ENCODE data around the gene VASP.
A peak's percentile ranks its signal among the peaks of the same experiment; 100 is the strongest.

The VASP gene

DNA sequence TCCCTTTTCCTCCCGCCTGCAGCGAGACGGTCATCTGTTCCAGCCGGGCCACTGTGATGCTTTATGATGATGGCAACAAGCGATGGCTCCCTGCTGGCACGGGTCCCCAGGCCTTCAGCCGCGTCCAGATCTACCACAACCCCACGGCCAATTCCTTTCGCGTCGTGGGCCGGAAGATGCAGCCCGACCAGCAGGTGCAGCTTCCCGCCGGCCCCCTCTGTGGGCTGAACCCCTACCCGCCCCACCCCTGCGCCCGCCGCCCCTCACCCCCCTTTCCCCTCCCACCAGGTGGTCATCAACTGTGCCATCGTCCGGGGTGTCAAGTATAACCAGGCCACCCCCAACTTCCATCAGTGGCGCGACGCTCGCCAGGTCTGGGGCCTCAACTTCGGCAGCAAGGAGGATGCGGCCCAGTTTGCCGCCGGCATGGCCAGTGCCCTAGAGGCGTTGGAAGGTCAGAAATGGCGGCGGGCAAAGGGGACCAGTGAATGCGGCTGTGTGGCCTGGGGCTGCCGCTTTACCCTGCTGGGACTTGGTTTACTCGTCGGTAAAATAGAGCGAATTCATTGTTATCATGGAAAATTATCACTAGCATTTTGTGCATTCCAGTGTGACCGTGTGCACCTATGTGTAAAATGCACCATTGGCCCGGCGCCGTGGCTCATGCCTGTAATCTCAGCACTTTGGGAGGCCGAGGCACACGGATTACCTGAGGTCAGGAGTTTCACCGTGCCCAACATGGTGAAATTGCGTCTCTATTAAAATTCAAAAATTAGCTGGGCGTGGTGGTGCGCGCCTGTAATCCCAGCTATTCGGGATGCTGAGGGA lies 10.6 kb downstream of the VASP start:
- TF ChIP-seq, protein P1, sequence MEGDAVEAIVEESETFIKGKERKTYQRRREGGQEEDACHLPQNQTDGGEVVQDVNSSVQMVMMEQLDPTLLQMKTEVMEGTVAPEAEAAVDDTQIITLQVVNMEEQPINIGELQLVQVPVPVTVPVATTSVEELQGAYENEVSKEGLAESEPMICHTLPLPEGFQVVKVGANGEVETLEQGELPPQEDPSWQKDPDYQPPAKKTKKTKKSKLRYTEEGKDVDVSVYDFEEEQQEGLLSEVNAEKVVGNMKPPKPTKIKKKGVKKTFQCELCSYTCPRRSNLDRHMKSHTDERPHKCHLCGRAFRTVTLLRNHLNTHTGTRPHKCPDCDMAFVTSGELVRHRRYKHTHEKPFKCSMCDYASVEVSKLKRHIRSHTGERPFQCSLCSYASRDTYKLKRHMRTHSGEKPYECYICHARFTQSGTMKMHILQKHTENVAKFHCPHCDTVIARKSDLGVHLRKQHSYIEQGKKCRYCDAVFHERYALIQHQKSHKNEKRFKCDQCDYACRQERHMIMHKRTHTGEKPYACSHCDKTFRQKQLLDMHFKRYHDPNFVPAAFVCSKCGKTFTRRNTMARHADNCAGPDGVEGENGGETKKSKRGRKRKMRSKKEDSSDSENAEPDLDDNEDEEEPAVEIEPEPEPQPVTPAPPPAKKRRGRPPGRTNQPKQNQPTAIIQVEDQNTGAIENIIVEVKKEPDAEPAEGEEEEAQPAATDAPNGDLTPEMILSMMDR (IDR thresholded peaks at IDR 0.05; ENCODE audit: low read depth, low read length) = no peak
- no peak overlapping the region for H3K4me3 ChIP-seq (ENCODE audit: low read depth, low read length)

DNA sequence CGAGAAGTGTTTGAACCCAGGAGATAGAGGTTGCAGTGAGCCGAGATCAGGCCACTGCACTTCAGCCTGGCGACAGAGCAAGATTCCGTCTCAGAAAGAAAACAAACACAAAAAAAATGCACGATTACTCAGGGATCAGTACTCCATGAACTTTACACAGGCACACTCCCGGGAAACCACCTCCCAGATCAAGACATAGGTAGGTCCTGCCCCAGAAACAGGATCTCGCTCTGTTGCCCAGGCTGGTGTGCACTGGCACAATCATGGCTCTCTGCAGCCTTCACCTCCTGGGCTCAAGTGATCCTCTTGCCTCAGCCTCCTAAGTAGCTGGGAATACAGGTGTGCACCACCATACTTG lies 11.2 kb downstream of the VASP start:
- H3K4me3 ChIP-seq (ENCODE audit: low read depth, low read length) = no peak overlapping the region
- TF ChIP-seq, protein P1 (IDR thresholded peaks at IDR 0.05; ENCODE audit: low read depth, low read length) = no peak

DNA sequence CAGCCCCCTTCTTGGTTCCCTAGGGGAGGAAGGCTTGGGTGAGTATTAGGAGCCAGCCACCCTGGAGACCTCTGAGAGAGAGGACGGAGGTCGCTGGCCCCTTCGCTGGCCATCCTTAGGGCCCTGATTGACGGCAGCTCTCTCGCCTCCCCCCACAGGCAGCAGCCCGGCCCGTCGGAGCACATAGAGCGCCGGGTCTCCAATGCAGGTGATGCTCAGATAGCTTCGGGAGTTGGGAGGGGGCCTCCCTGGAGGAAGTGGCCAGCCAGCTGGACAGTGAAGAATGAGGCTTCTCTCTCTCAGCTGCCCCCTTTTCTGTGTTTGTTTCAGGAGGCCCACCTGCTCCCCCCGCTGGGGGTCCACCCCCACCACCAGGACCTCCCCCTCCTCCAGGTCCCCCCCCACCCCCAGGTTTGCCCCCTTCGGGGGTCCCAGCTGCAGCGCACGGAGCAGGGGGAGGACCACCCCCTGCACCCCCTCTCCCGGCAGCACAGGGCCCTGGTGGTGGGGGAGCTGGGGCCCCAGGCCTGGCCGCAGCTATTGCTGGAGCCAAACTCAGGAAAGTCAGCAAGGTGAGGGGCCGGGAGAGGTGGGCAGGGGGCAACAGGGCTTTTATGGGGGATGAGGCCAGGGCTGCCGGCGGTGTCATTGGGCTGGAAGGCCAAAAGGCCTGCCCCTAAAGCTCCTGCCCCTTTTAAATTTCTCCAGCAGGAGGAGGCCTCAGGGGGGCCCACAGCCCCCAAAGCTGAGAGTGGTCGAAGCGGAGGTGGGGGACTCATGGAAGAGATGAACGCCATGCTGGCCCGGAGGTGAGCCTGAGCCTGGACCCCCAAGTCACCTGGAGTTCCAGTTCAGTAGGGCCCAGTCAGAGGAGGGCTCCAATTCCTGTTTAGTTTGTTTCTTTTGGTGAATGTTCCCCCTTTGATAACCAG lies 15.0 kb downstream of the VASP start:
- TF ChIP-seq, protein P1 (IDR thresholded peaks at IDR 0.05; ENCODE audit: low read depth, low read length) = no peak
- no peak overlapping the region for H3K4me3 ChIP-seq (ENCODE audit: low read depth, low read length)

DNA sequence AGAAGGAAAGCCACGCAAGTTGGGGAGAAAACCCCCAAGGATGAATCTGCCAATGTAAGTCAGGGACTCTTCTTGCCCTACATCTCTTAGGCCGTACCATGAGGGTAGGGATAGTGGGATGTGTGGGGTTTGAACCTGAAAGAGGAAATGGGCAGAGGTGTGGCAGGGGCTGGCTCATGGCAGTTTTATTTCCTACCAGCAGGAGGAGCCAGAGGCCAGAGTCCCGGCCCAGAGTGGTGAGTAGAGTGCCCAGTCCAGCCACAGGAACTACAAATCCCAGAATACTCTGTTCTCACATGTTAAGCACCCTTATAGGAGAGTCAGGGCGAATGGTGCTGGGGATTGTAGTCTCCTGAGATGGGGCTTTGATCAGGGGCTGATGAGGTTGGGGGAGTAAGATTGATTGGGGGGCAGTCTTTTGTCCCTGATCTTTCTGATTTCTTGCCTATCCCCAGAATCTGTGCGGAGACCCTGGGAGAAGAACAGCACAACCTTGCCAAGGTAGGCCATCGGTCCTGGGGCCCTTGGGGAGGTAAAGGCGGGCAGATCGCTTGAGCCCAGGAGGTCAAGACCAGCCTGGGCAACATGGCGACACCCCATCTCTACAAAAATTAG lies 16.5 kb downstream of the VASP start:
- H3K4me3 ChIP-seq (ENCODE audit: low read depth, low read length) = no peak overlapping the region
- TF ChIP-seq, protein P1 (IDR thresholded peaks at IDR 0.05; ENCODE audit: low read depth, low read length) = peak; percentile 91

DNA sequence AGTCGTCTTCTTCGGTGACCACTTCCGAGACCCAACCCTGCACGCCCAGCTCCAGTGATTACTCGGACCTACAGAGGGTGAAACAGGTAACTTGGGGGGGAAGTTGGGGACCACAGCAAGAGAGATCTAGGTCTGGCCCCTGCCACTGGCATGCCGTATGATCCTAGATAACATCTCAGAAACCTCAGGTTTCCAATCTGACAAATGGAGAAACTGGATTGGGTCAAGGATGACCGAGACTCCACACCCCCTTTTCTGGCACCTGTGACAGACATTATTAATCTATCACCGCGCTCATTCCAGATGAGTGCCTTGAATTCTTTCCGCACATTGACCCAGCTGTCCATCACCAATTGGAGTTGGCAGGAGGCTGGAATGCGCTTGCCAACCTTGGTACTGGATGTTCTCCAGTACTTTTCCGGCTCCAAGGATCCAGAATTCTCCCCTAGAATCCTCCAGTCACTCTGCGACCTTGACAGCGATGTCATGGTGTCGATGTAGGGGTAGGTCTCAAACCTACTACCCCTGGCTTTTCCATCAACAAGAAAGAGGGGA lies 17.4 kb downstream of the VASP start:
- TF ChIP-seq, protein P1 (IDR thresholded peaks at IDR 0.05; ENCODE audit: low read depth, low read length) = no peak
- no peak overlapping the region for H3K4me3 ChIP-seq (ENCODE audit: low read depth, low read length)

DNA sequence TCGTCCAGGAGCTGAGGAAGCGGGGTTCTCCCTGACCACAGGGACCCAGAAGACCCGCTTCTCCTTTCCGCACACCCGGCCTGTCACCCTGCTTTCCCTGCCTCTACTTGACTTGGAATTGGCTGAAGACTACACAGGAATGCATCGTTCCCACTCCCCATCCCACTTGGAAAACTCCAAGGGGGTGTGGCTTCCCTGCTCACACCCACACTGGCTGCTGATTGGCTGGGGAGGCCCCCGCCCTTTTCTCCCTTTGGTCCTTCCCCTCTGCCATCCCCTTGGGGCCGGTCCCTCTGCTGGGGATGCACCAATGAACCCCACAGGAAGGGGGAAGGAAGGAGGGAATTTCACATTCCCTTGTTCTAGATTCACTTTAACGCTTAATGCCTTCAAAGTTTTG lies 18.9 kb downstream of the VASP start:
- TF ChIP-seq, protein P1 (IDR thresholded peaks at IDR 0.05; ENCODE audit: low read depth, low read length) = no peak
- no peak overlapping the region for H3K4me3 ChIP-seq (ENCODE audit: low read depth, low read length)

Data from WI38 (cell line).